Measurements from ENCODE around the gene RTN4R.
"Not testable (repeated sequence)": the region's sequence is repeated elsewhere in the genome, so short reads cannot be mapped to it uniquely, and the experiment has no call there.

DNA sequence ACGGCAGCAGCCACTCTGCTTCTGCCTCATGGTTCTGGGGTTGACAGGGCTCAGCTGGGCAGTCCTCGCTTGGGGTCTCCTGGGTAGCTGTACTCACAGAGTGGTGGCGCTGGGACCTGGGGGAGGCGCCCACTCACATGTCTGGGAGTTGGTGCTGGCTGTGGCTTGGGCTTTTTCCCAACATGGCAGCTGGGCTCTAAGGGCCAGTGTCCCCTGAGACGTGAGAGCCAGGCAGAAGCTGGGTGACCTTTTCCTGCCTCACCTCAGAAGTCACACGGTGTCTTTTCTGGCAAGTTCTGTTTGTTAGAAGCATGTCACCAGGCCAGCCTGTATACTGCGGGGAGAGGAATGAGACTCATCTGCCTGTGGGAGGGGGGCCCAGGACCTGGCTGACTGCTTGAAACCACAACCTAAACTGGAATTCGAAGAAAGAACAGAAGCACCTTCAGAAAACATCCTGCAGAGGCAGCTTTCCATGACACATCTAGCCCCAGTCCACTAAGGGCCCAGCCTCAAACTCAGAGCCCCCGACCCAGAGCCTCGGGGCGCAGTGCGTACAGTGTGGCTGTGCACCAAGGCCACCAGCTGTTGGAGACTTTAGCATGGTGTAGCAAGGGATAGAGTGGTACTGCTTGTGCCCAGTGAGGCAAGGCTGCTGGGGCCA is 37.2 kb upstream of the RTN4R start:
- not testable (repeated sequence) for TF ChIP-seq CTCF (conservative IDR thresholded peaks at IDR 0.05; ENCODE audit: low read depth, low read length); EZH2 (IDR thresholded peaks at IDR 0.05; ENCODE audit: borderline replicate concordance, low read depth, low read length, poor library complexity, severe bottlenecking)

Data from A673 (cell line).